Panc1 (cell line): ENCODE data around the gene IGLL5. TPM values are rescaled to one million over a fixed set of nuclear protein-coding genes. Genes with fewer than 3 reads are reported as not detected.

ENCODE experiments used
- ATAC-seq: fragments of 200-7000 bp; cut with Tn5 transposase; 2 replicates; pipeline ENCODE4 v1.9.1; 2020; ENCODE audit warnings: mild to moderate bottlenecking, moderate library complexity
- BruUV-seq: library from RNA; stranded (reverse); fragments of 400-500 nt; replicated peaks from 2 replicates; lab custom pipeline; 2021; lab: Mats Ljungman, UMichigan
- CTCF ChIA-PET: fragments of 300-600 bp; sonication (Branson Sonifier 250); formaldehyde crosslinking; loops from one replicate; lab custom pipeline; 2022; ENCODE audit warnings: antibody characterized with exemption; lab: Charles Lee
- POLR2A ChIA-PET: fragments of 300-600 bp; sonication (Branson Sonifier 250); formaldehyde crosslinking; loops from one replicate; lab custom pipeline; 2022; ENCODE audit warnings: antibody characterized with exemption; lab: Charles Lee
- DNase-seq: peaks from one replicate; pipeline ENCODE4 v3.0.0-alpha.2; 2010; ENCODE audit warnings: low read depth, low spot score
- H3K27ac ChIP-seq: 2 replicates; pipeline ENCODE4 v1.5.1; 2011; ENCODE audit warnings: mild to moderate bottlenecking, low read length, inconsistent platforms
- H3K27me3 ChIP-seq: fragments of 200-500 bp; sonication (Bioruptor generic); 2 replicates; pipeline ENCODE4 v1.6.0; 2014; ENCODE audit warnings: low read length, inconsistent platforms; ENCODE audit not compliant: control insufficient read depth, insufficient read depth
- H3K36me3 ChIP-seq: fragments of 200-500 bp; sonication (Bioruptor generic); 2 replicates; pipeline ENCODE4 v1.5.1; 2014; ENCODE audit warnings: inconsistent platforms, mild to moderate bottlenecking, low read length, moderate library complexity; ENCODE audit not compliant: control insufficient read depth, insufficient read depth
- H3K4me1 ChIP-seq: 2 replicates; pipeline ENCODE4 v1.5.1; 2011; ENCODE audit warnings: inconsistent platforms, mild to moderate bottlenecking, low read length, moderate library complexity; ENCODE audit not compliant: control insufficient read depth, insufficient read depth
- H3K4me3 ChIP-seq, 2 experiments: 2 replicates each; pipeline ENCODE4 v1.5.1; 2011 to 2012; ENCODE audit warnings: low read depth in 2 of 2, low read length in 2 of 2, mild to moderate bottlenecking in 2 of 2, inconsistent platforms in 1 of 2, moderate library complexity in 1 of 2
- H3K9me3 ChIP-seq: fragments of 200-500 bp; sonication (Bioruptor generic); 2 replicates; pipeline ENCODE4 v1.5.1; 2014; ENCODE audit warnings: low read depth, mild to moderate bottlenecking, inconsistent platforms, low read length, moderate library complexity; ENCODE audit not compliant: control insufficient read depth, insufficient read depth
- POLR2AphosphoS5 ChIP-seq: IDR thresholded peaks from 2 replicates; pipeline ENCODE4 v1.6.1; 2012; ENCODE audit warnings: mild to moderate bottlenecking, low read depth, low read length, moderate library complexity
- SIN3A ChIP-seq: IDR thresholded peaks from 2 replicates; pipeline ENCODE4 v1.6.1; 2012; ENCODE audit warnings: low read depth, mild to moderate bottlenecking, low read length, moderate library complexity, borderline replicate concordance; ENCODE audit not compliant: insufficient read depth
- TCF7L2 ChIP-seq: IDR thresholded peaks from 2 replicates; pipeline ENCODE4 v1.6.1; 2011; ENCODE audit warnings: mild to moderate bottlenecking, low read depth, low read length, inconsistent platforms
- in situ Hi-C: cut with HindIII; loops from 2 replicates; pipeline ENCODE4 v1.10.0; 2016; ENCODE audit warnings: low sequenced_read_pairs, low pct_unique_long_range_greater_than_20kb
- intact Hi-C: fragments of 100-400 bp; cut with micrococcal nuclease; formaldehyde crosslinking; loops from one replicate; pipeline ENCODE4 v1.10.0; 2022; ENCODE audit not compliant: unreplicated experiment
- total RNA-seq: library from RNA; stranded (reverse); gene quantifications from one replicate; pipeline ENCODE4 v1.2.1, GENCODE V29; 2021; ENCODE audit not compliant: unreplicated experiment
- TF ChIP-seq, protein P1 (sequence below): fragments of 450-650 bp; IDR thresholded peaks from 2 replicates; pipeline ENCODE4 v1.5.1; 2017; ENCODE audit warnings: mild to moderate bottlenecking
- TF ChIP-seq, protein P2 (sequence below), 2 experiments: IDR thresholded peaks; 2 replicates each; pipeline ENCODE4 v1.6.1; 2011 to 2012; ENCODE audit warnings: low read depth in 2 of 2, control low read depth in 1 of 2, low read length in 1 of 2, mild to moderate bottlenecking in 1 of 2, moderate library complexity in 1 of 2; ENCODE audit not compliant: insufficient read depth in 1 of 2

The IGLL5 gene
- total RNA-seq, 1 experiment from 2014 or later, result not detected

DNA sequence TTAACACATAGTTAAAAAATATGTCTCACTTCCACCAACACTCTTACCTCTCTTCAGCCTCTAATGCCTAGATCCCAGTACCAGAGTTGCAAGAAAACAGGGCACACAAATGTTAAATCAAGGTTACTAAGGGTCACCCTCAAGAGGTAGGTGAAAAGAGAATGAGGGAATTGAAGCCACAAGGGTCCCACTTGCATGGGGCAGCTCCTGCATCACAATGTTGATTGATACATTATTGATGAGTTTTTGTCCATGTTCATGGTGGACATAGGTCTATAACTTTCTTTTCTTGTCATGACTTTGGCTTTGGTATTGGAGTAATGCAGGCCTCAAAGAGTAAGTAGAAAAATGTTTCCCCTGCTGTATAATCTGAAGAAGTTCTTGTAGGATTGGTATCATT, 46.0 kb upstream of the IGLL5 start:
- in situ Hi-C loops, result no loop called here

DNA sequence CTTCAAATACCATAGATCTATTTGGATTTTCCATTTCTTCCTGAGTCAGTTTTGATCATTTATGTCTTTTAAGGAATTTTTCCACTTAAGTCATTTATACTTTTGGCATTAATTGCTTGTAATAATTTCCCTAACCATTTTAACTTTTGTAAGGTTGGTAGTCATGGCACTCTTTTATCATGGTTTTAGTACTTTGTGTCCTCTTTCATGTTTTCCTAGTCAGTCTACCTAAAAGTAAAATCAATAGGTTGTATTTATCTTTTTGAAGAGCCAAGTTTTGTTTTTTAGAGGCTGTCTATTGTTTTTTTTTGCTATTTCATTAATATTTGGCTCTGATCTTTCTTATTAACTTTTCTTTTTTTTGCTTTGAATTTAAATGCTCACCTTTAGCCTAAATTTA, 45.5 kb upstream of the IGLL5 start:
- POLR2A ChIA-PET, result no interaction called here
- no peak overlapping the region for H3K27ac ChIP-seq
- intact Hi-C loops (no loop called here), in situ Hi-C loops (no loop called here)
- BruUV-seq, result no TSS peak
- no peak overlapping the region for H3K4me3 ChIP-seq
- DNase-seq (no peak), ATAC-seq (no peak)
- H3K9me3 ChIP-seq, result no peaks in the 10 kb centered on the region
- TF ChIP-seq POLR2AphosphoS5, result no peak
- TF ChIP-seq, protein P1, sequence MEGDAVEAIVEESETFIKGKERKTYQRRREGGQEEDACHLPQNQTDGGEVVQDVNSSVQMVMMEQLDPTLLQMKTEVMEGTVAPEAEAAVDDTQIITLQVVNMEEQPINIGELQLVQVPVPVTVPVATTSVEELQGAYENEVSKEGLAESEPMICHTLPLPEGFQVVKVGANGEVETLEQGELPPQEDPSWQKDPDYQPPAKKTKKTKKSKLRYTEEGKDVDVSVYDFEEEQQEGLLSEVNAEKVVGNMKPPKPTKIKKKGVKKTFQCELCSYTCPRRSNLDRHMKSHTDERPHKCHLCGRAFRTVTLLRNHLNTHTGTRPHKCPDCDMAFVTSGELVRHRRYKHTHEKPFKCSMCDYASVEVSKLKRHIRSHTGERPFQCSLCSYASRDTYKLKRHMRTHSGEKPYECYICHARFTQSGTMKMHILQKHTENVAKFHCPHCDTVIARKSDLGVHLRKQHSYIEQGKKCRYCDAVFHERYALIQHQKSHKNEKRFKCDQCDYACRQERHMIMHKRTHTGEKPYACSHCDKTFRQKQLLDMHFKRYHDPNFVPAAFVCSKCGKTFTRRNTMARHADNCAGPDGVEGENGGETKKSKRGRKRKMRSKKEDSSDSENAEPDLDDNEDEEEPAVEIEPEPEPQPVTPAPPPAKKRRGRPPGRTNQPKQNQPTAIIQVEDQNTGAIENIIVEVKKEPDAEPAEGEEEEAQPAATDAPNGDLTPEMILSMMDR, result no peak
- no peak for TF ChIP-seq SIN3A
- TF ChIP-seq, protein P2, sequence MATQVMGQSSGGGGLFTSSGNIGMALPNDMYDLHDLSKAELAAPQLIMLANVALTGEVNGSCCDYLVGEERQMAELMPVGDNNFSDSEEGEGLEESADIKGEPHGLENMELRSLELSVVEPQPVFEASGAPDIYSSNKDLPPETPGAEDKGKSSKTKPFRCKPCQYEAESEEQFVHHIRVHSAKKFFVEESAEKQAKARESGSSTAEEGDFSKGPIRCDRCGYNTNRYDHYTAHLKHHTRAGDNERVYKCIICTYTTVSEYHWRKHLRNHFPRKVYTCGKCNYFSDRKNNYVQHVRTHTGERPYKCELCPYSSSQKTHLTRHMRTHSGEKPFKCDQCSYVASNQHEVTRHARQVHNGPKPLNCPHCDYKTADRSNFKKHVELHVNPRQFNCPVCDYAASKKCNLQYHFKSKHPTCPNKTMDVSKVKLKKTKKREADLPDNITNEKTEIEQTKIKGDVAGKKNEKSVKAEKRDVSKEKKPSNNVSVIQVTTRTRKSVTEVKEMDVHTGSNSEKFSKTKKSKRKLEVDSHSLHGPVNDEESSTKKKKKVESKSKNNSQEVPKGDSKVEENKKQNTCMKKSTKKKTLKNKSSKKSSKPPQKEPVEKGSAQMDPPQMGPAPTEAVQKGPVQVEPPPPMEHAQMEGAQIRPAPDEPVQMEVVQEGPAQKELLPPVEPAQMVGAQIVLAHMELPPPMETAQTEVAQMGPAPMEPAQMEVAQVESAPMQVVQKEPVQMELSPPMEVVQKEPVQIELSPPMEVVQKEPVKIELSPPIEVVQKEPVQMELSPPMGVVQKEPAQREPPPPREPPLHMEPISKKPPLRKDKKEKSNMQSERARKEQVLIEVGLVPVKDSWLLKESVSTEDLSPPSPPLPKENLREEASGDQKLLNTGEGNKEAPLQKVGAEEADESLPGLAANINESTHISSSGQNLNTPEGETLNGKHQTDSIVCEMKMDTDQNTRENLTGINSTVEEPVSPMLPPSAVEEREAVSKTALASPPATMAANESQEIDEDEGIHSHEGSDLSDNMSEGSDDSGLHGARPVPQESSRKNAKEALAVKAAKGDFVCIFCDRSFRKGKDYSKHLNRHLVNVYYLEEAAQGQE (IDR thresholded peaks at IDR 0.05; ENCODE audit: insufficient read depth in 1 of 2, low read depth in 2 of 2, low read length in 1 of 2), result no peak
- no peak for TF ChIP-seq TCF7L2
- no peaks in the 10 kb centered on the region for H3K36me3 ChIP-seq
- CTCF ChIA-PET, result no interaction called here
- no peaks in the 10 kb centered on the region for H3K4me1 ChIP-seq
- H3K27me3 ChIP-seq, result no peaks in the 10 kb centered on the region; the same call in 1 of the 2 replicates

More for the DNA sequence above, 46.0 kb upstream of the IGLL5 start:
- TF ChIP-seq, protein P2 (IDR thresholded peaks at IDR 0.05; ENCODE audit: insufficient read depth in 1 of 2, low read depth in 2 of 2, low read length in 1 of 2), result no peak
- TF ChIP-seq POLR2AphosphoS5 (no peak), SIN3A (no peak), TCF7L2 (no peak)
- TF ChIP-seq, protein P1, result no peak
- ChIA-PET CTCF (no interaction called here), POLR2A (no interaction called here)
- Histone ChIP-seq H3K27me3 (no peaks in the 10 kb centered on the region; the same call in 1 of the 2 replicates), H3K36me3 (no peaks in the 10 kb centered on the region), H3K4me1 (no peaks in the 10 kb centered on the region), H3K9me3 (no peaks in the 10 kb centered on the region), H3K27ac (no peak overlapping the region), H3K4me3 (no peak overlapping the region)
- ATAC-seq, result no peak
- intact Hi-C loops, result no loop called here
- no peak for DNase-seq
- BruUV-seq, result no TSS peak
